Stimulated activated naive CD8-positive, alpha-beta T cell treated with anti-CD3 and anti-CD28 coated beads, Interleukin-15, Interleukin-2, amounts not matched to agents 100 ng/mL and 50 ng/mL, for 24 hours (primary cell): ENCODE results near the gene KDM4B.

Experiments
- H3K27ac Mint-ChIP-seq: one replicate; pipeline ENCODE4 v1.8.0; 2021; ENCODE audit warnings: mild to moderate bottlenecking, mixed read lengths
- H3K27me3 Mint-ChIP-seq: one replicate; pipeline ENCODE4 v1.8.0; 2021; ENCODE audit warnings: mixed read lengths
- H3K36me3 Mint-ChIP-seq: one replicate; pipeline ENCODE4 v1.8.0; 2021; ENCODE audit warnings: low read depth, mixed read lengths
- H3K4me1 Mint-ChIP-seq: one replicate; pipeline ENCODE4 v1.8.0; 2021; ENCODE audit warnings: low read depth, mixed read lengths
- H3K4me3 Mint-ChIP-seq: one replicate; pipeline ENCODE4 v1.8.0; 2021; ENCODE audit warnings: mild to moderate bottlenecking, mixed read lengths
- H3K9me3 Mint-ChIP-seq: one replicate; pipeline ENCODE4 v1.8.0; 2021; ENCODE audit warnings: mixed read lengths

KDM4B gene

DNA sequence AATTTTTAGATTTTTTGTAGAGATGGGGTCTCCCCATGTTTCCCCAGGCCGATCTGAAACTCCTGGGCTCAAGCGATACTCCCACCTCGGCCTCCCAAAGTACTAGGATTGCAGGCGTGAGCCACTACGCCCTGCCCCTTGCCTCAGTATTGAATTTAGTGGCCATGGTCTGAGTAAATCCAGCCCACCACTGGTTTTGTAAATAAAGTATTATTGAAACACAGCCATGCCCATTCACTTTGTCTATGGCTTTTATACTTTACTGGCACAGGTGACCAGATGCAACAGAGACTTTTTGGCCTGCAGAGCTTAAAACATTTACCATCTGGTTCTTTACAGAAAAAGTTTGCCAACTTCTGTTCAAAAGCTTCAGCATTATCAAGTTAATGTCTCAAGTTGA, 227.9 kb downstream of the KDM4B start:
- no peak overlapping the region for H3K4me3 Mint-ChIP-seq
- H3K27ac Mint-ChIP-seq: no peak overlapping the region
- no peaks in the 10 kb centered on the region for H3K27me3 Mint-ChIP-seq
- peaks cover 5% of the 10 kb centered on the region for H3K36me3 Mint-ChIP-seq
- no peaks in the 10 kb centered on the region for H3K4me1 Mint-ChIP-seq
- peaks cover 11% of the 10 kb centered on the region for H3K9me3 Mint-ChIP-seq

DNA sequence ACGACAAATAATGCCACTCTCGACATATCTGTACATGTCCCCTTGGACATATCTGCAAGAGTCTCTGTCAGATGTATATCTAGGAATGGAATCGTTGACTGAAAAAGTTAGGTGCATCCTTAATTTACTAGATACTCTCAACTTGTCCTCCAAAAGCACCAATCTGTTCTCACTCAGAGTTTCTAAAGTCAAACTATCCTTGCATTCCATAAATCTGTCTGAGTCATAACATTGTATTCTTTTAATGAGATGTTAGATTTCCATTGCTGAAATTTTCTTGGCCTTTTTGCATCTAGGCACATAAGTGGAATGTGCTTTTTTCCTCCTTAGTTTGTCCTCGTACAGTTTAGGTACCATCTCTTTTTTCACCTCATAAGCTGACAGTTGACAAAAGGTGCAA, 231.9 kb downstream of the KDM4B start:
- H3K27me3 Mint-ChIP-seq: no peaks in the 10 kb centered on the region
- no peak overlapping the region for H3K4me3 Mint-ChIP-seq
- no peak overlapping the region for H3K27ac Mint-ChIP-seq
- peaks cover 5% of the 10 kb centered on the region for H3K36me3 Mint-ChIP-seq
- H3K9me3 Mint-ChIP-seq: peaks cover 13% of the 10 kb centered on the region
- H3K4me1 Mint-ChIP-seq: peaks cover 8% of the 10 kb centered on the region

DNA sequence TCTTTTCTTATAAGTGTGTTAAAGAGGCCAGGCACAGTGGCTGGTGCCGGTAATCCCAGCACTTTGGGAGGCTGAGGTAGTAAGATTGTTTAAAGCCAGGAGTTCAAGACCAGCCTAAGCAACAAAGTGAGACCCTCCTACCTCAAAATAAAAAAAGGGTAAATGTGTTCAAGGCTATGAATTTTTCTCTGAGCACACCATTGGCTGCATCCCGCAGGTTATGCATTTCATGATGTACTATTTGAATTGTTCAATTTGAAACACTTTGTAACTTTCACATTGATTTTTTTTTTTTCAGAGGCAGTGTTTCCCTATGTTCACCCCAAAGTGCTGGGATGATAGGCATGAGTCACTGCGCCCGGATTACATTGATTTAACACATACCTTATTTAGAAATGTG, 233.6 kb downstream of the KDM4B start:
- H3K4me3 Mint-ChIP-seq: no peak overlapping the region
- peaks cover 13% of the 10 kb centered on the region for H3K9me3 Mint-ChIP-seq
- H3K36me3 Mint-ChIP-seq: peaks cover 5% of the 10 kb centered on the region
- no peaks in the 10 kb centered on the region for H3K27me3 Mint-ChIP-seq
- no peak overlapping the region for H3K27ac Mint-ChIP-seq
- H3K4me1 Mint-ChIP-seq: peaks cover 10% of the 10 kb centered on the region
